ENCODE data around the gene DPY19L1. TPM values are rescaled to one million over a fixed set of nuclear protein-coding genes. Genes with fewer than 3 reads are reported as not detected.
"Not testable (repeated sequence)": the region's sequence is repeated elsewhere in the genome, so short reads cannot be mapped to it uniquely, and the experiment has no call there.

Gene DPY19L1
- total and polyA plus RNA-seq, 2 donors (not counting 3 experiments of a cell fraction or from before 2014, with no cell fraction given) = 30.9 to 53.1 TPM

GRCh38 chr7:34949361-34949760 lies 87.9 kb downstream of the DPY19L1 start:
- TF ChIP-seq CTCF (IDR thresholded peaks at IDR 0.05; ENCODE audit: extremely low read depth in 1 of 2, insufficient read depth in 1 of 2, low read depth in 1 of 2, low read length in 2 of 2) (no peak), POLR2AphosphoS5 (IDR thresholded peaks at IDR 0.05; ENCODE audit: insufficient read depth, low read depth, low read length) (no peak), GATA2 (IDR thresholded peaks at IDR 0.05; ENCODE audit: insufficient read depth, insufficient read length, low read depth, low read length) (no peak), POLR2A (IDR thresholded peaks at IDR 0.05; ENCODE audit: low read depth, low read length) (no peak), FOS (IDR thresholded peaks at IDR 0.05; ENCODE audit: borderline replicate concordance, insufficient read depth, low read length) (no peak), MAX (IDR thresholded peaks at IDR 0.05; ENCODE audit: insufficient read depth, insufficient read length) (no peak), EZH2 (IDR thresholded peaks at IDR 0.05; ENCODE audit: borderline replicate concordance, low read depth, low read length, severe bottlenecking) (no peak), MYC (IDR thresholded peaks at IDR 0.05; ENCODE audit: low read depth, low read length) (no peak), JUN (IDR thresholded peaks at IDR 0.05; ENCODE audit: borderline replicate concordance, insufficient read depth, insufficient read length, low read depth) (no peak)
- FAIRE-seq (no peak), DNase-seq (ENCODE audit: low read depth, low spot score) (no peak)
- Histone ChIP-seq H3K9me3 (replicated peaks; ENCODE audit: control insufficient read depth, insufficient read depth, low read length) (no peaks in the 10 kb centered on the region), H3K9me1 (replicated peaks; ENCODE audit: control insufficient read depth, extremely low read depth, insufficient read depth, low read length) (no peaks in the 10 kb centered on the region), H3K36me3 (ENCODE audit: control insufficient read depth in 2 of 2, extremely low read depth in 1 of 2, insufficient read depth in 2 of 2, low read length in 2 of 2) (no peaks in the 10 kb centered on the region), H3K79me2 (ENCODE audit: control insufficient read depth, insufficient read depth, low read length) (no peaks in the 10 kb centered on the region), H3K9ac (replicated peaks; ENCODE audit: extremely low read depth, insufficient read depth, low read length) (no peak overlapping the region), H3K27me3 (ENCODE audit: control insufficient read depth in 2 of 2, insufficient read depth in 2 of 2, low read length in 2 of 2) (no peaks in the 10 kb centered on the region), H2AFZ (ENCODE audit: low read depth, low read length) (no peak overlapping the region), H3K4me1 (ENCODE audit: control insufficient read depth, extremely low read depth, insufficient read depth, low read length) (no peaks in the 10 kb centered on the region), H3K4me2 (ENCODE audit: insufficient read depth, low read length) (no peak overlapping the region), H3K27ac (ENCODE audit: insufficient read depth, low read depth, low read length) (no peak overlapping the region), H4K20me1 (replicated peaks; ENCODE audit: control insufficient read depth, extremely low read depth, insufficient read depth, low read length) (no peaks in the 10 kb centered on the region), H3K4me3 (replicated peaks in 1 of 3; ENCODE audit: insufficient read depth in 1 of 3, low read depth in 1 of 3, low read length in 3 of 3) (no peak overlapping the region)
- CTCF ChIA-PET = no interaction called here
- BruUV-seq (replicated peaks) = no TSS peak
- POLR2A ChIA-PET = no interaction called here
- intact Hi-C loops (cut with micrococcal nuclease) (no loop called here), dilution Hi-C loops (cut with MboI; ENCODE audit: extremely low pct_ligation_motif_present, low sequenced_read_pairs) (no loop called here)

- FAIRE-seq; BruUV-seq (replicated peaks); dilution Hi-C loops (cut with MboI; ENCODE audit: extremely low pct_ligation_motif_present, low sequenced_read_pairs); POLR2A ChIA-PET; H3K27me3 ChIP-seq (ENCODE audit: control insufficient read depth in 2 of 2, insufficient read depth in 2 of 2, low read length in 2 of 2); H4K20me1 ChIP-seq (replicated peaks; ENCODE audit: control insufficient read depth, extremely low read depth, insufficient read depth, low read length); H2AFZ ChIP-seq (ENCODE audit: low read depth, low read length); DNase-seq (ENCODE audit: low read depth, low spot score); H3K4me2 ChIP-seq (ENCODE audit: insufficient read depth, low read length); H3K4me3 ChIP-seq (replicated peaks in 1 of 3; ENCODE audit: insufficient read depth in 1 of 3, low read depth in 1 of 3, low read length in 3 of 3); CTCF ChIA-PET; H3K79me2 ChIP-seq (ENCODE audit: control insufficient read depth, insufficient read depth, low read length); H3K36me3 ChIP-seq (ENCODE audit: control insufficient read depth in 2 of 2, extremely low read depth in 1 of 2, insufficient read depth in 2 of 2, low read length in 2 of 2); H3K9me3 ChIP-seq (replicated peaks; ENCODE audit: control insufficient read depth, insufficient read depth, low read length); H3K4me1 ChIP-seq (ENCODE audit: control insufficient read depth, extremely low read depth, insufficient read depth, low read length); H3K9me1 ChIP-seq (replicated peaks; ENCODE audit: control insufficient read depth, extremely low read depth, insufficient read depth, low read length); H3K9ac ChIP-seq (replicated peaks; ENCODE audit: extremely low read depth, insufficient read depth, low read length); H3K27ac ChIP-seq (ENCODE audit: insufficient read depth, low read depth, low read length); intact Hi-C loops (cut with micrococcal nuclease): not testable (repeated sequence)
Observed at GRCh38 chr7:34947427-34947826, 89.9 kb downstream of the DPY19L1 start.
